Kidney (tissue), 14 donors: ENCODE data around the gene CCDC107. TPM values are rescaled to one million over a fixed set of nuclear protein-coding genes. Genes with fewer than 3 reads are reported as not detected.
"Not testable (repeated sequence)": the region's sequence is repeated elsewhere in the genome, so short reads cannot be mapped to it uniquely, and the experiment has no call there.

Experiments used
- DNase-seq, 5 donors: peaks; one replicate each; pipeline ENCODE4 v3.0.0-alpha.2; 2013 to 2020
- FAIRE-seq: peaks from 2 replicates; lab custom pipeline; 2012; peaks lifted over from hg19 to GRCh38; lab: Jason Lieb, UNC
- H3K27ac ChIP-seq, 2 donors: one replicate each; pipeline ENCODE4 v1.7.0; 2013; ENCODE audit warnings: low read depth in 2 of 2, low read length in 2 of 2, inconsistent platforms in 1 of 2
- H3K27me3 ChIP-seq: one replicate; pipeline ENCODE4 v1.7.1; 2013; ENCODE audit warnings: low read length, inconsistent platforms; ENCODE audit not compliant: control insufficient read depth, insufficient read depth
- H3K36me3 ChIP-seq, 3 donors: one replicate each; pipeline versions ENCODE4 v1.7.0 to v1.7.1; 2013; ENCODE audit warnings: low read length in 3 of 3, control low read depth in 1 of 3, inconsistent platforms in 1 of 3; ENCODE audit not compliant: insufficient read depth in 3 of 3, control insufficient read depth in 2 of 3
- H3K4me1 ChIP-seq, 3 donors: one replicate each; pipeline versions ENCODE4 v1.7.0 to v1.7.1; 2013; ENCODE audit warnings: low read length in 3 of 3, inconsistent platforms in 1 of 3, low read depth in 1 of 3; ENCODE audit not compliant: control insufficient read depth in 2 of 3, insufficient read depth in 2 of 3
- H3K4me3 ChIP-seq, 3 donors: one replicate each; pipeline versions ENCODE4 v1.7.0 to v1.8.1; 2013; ENCODE audit warnings: low read length in 3 of 3, control low read depth in 1 of 3, inconsistent platforms in 1 of 3
- H3K9ac ChIP-seq, 3 donors: one replicate each; pipeline versions ENCODE4 v1.7.0 to v1.7.1; 2013; ENCODE audit warnings: low read length in 3 of 3, control low read depth in 1 of 3, inconsistent platforms in 1 of 3
- H3K9me3 ChIP-seq, 3 donors: one replicate each; pipeline versions ENCODE4 v1.7.0 to v1.7.1; 2013; ENCODE audit warnings: low read length in 3 of 3, control low read depth in 1 of 3, inconsistent platforms in 1 of 3; ENCODE audit not compliant: control insufficient read depth in 2 of 3, insufficient read depth in 1 of 3
- CTCF ChIP-seq: IDR thresholded peaks from 3 replicates; pipeline ENCODE4 v1.5.1; 2012; ENCODE audit warnings: mild to moderate bottlenecking, moderate library complexity, borderline replicate concordance; ENCODE audit not compliant: insufficient read depth; ENCODE audit errors: extremely low read depth
- intact Hi-C: fragments of 100-400 bp; cut with DNase I; formaldehyde crosslinking; loops from one replicate; pipeline ENCODE4 v1.11.1; 2022
- polyA plus RNA-seq: library from polyadenylated mRNA; stranded (reverse); fragments of 350-450 nt; fragmentation: Illumina TruSeq; extraction: RNeasy Lipid Tissue Mini Kit (QIAGEN cat#74804); gene quantifications from one replicate; pipeline ENCODE4 v1.2.3, GENCODE V29; 2014; ENCODE audit warnings: low read depth, low replicate concordance; ENCODE audit not compliant: insufficient read depth
- total RNA-seq: library from RNA; stranded (reverse); fragmentation: NEBNext Ultra II Directional; extraction: Animal tissue kit (Norgen Biotek cat#: 25700); gene quantifications from one replicate; pipeline ENCODE4 v1.2.1, GENCODE V29; 2021
- donor health status: control.
- donor health status: control.
- donor health status: control.
- donor health status: control.
- donor health status: control.
- donor health status: DM: yes; HTN: yes; CAD: no.
- donor health status: Normal renal cell carcinoma (clear cell type).

CCDC107 gene
- total and polyA plus RNA-seq, 2 donors from 2014 or later, result 26.8 to 52.3 TPM

GRCh38 chr9:35609820-35610163 lies 48.3 kb upstream of the CCDC107 start:
- DNase-seq (peak in 1 of 5 donors; percentile 29), FAIRE-seq (no peak)
- Histone ChIP-seq H3K9ac (no peak overlapping the region), H3K4me3 (no peak overlapping the region), H3K36me3 (peaks cover 0 to 12% (median 0%) of the 10 kb centered on the region in 3 donors), H3K4me1 (peaks cover 0 to 10% (median 9%) of the 10 kb centered on the region in 3 donors), H3K9me3 (no peaks in the 10 kb centered on the region), H3K27ac (no peak overlapping the region), H3K27me3 (no peaks in the 10 kb centered on the region)
- no peak for TF ChIP-seq CTCF
- intact Hi-C loops, result no loop called here

DNA sequence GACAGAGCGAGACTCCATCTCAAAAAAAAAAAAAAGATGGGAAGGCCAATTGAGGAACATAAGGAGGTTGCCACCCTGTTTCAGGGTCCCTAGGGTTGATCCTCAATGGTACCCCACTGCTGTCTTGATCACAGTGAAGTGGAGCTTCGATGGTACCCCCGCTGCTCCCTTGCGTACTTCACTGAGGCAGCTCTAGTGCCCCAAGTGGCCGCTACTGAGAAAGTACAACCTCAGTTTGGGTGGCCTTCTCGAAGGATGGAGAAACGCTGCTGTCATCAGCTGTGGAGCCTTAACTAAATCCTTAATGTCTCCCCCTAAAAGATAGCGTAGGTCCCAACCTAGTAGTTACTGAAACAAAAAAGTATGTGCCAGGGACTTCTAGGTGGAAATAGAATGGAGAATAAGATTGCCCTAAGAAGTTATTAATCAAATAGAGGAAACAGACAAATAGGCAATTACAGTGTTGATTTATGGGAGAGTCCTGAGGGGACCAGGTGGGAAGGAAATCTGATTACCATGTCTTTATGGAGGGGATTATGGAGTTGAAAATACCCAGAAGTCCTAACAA lies 46.8 kb upstream of the CCDC107 start:
- H3K4me3 ChIP-seq, result no peak overlapping the region
- H3K27ac ChIP-seq, result no peak overlapping the region
- H3K9me3 ChIP-seq, result no peaks in the 10 kb centered on the region
- peaks cover 3% of the 10 kb centered on the region for H3K27me3 ChIP-seq
- peaks cover 0 to 6% (median 5%) of the 10 kb centered on the region in 3 donors for H3K4me1 ChIP-seq
- TF ChIP-seq CTCF, result peak; percentile 59
- H3K9ac ChIP-seq, result no peak overlapping the region
- FAIRE-seq (no peak), DNase-seq (peak in 2 of 5 donors; percentile 26 to 62)
- intact Hi-C loops, result no loop called here
- H3K36me3 ChIP-seq, result peaks cover 0 to 12% (median 0%) of the 10 kb centered on the region in 3 donors

DNA sequence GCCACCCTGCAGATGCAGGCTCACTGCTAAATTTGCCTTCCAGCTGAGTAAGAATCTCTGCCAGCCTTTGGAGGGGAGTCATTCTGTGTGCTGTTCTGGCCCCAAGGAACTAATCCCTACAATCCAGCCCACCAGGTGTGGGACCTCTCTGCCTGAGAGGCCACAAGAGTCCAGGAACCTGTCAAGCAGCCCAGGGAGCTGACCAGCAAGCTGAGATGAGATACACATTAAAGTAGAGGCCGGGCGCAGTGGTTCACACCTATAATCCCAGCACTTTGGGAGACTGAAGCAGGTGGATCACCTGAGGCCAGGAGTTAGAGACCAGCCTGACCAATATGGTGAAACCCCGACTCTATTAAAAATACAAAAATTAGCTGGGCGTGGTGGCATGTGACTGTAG lies 46.0 kb upstream of the CCDC107 start:
- H3K9me3 ChIP-seq, result not testable (repeated sequence)

GRCh38 chr9:35612843-35613242 lies 45.2 kb upstream of the CCDC107 start:
- H3K9me3 ChIP-seq, result no peaks in the 10 kb centered on the region
- intact Hi-C loops, result no loop called here
- no peak for TF ChIP-seq CTCF
- H3K4me1 ChIP-seq, result peaks cover 0 to 10% (median 0%) of the 10 kb centered on the region in 3 donors
- DNase-seq (no peak), FAIRE-seq (no peak)
- H3K27me3 ChIP-seq, result peaks cover 5% of the 10 kb centered on the region
- no peak overlapping the region for H3K4me3 ChIP-seq
- no peak overlapping the region for H3K27ac ChIP-seq
- peaks cover 0 to 7% (median 0%) of the 10 kb centered on the region in 3 donors for H3K36me3 ChIP-seq
- H3K9ac ChIP-seq, result no peak overlapping the region

More for the DNA sequence above, 46.0 kb upstream of the CCDC107 start:
- H3K27me3 ChIP-seq, H3K4me3 ChIP-seq, intact Hi-C loops, H3K4me1 ChIP-seq, H3K27ac ChIP-seq, DNase-seq, H3K9ac ChIP-seq, FAIRE-seq: not testable (repeated sequence)
- H3K36me3 ChIP-seq, result peaks cover 0 to 12% (median 0%) of the 10 kb centered on the region in 3 donors
